HG03432 (cell line): ENCODE measurements around the gene CMPK2.

Experiments
- ATAC-seq: cut with Tn5 transposase; IDR thresholded peaks from one replicate; pipeline ENCODE4 v1.9.1; 2021; ENCODE audit warnings: mild to moderate bottlenecking, moderate library complexity; ENCODE audit not compliant: unreplicated experiment

The CMPK2 gene

DNA sequence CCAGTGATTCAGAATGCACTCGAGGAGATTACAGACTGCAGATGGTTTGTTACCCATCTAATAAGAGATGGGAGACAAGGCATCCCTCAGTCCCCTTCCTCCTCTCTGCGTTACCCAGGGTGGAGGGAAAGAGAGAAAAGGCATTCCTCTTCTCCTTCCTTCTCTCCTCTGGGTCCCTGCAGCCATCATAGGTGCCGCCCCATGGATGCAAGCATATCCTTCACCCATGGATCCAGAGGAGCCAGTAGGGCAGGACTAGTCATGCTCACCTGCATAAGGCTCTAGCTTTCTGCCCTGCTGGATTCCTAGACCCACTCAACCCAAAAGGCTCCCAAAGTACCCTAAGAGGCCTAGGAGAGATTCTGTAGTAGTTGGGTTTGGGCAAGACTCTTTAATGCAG, 20.4 kb downstream of the CMPK2 start:
- ATAC-seq = no peak

DNA sequence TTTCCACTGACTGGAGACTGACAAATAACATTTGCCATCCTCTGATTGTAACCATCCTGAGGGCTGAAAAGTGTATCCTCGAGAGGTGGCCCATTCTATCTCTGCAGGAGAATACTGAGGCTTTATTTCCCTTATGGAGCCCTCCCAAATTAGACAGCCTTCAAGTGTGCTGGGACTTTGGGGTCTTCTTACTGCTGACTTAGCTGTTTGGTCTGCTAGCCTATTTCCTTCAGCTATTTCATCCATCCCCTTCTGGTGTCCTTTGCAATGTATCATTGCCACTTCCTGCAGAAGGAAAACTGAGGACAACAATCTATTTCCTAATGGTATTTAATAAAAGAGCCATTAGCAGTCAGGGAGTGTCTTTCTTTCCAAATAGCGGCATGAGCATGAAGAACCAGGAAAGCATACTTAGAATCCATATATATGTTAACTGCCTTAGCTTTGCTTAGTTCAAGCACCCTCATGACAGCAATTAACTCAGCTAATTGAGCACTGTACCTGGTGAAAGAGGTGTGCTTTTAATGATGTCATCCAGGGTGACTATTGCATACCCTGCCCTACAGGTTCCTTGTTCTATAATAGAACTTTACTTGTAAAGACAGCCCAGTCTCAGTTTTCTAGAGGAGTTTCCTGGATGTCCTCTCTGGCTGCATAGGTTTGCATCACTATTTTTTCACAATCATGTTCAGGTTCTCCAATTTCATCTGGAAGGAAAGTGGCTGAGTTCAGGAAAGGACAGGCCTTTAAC, 24.0 kb downstream of the CMPK2 start:
- ATAC-seq = no peak

DNA sequence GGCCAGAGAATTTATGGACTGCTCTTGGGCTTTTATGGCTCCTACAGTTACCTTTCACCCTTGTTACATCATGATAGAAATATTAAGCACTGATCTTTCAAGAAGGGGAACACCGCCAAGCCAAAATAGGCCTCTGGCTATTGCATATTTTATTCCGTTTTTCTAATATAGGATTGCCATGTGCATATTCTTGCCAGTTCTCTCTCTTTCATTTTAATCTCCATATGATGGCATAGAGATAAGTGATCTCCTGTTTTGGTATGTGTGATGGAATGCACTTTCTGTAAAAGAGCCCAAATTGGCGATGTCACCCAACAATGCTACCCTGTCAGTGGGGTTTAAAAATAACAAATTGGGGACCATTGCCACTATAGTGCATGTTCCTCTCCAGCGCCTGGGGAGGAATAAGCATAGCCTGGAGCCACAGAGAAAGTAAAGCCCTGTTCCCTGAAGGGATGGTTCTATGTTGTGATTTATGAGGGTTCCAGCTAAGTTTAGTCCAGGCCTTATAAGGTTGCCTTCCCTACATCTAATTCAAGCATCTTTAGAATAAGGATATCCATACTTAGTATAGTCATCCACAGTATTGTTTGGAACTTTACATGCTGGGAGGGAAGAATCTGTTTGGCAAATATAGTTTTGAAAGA, 26.9 kb downstream of the CMPK2 start:
- no peak for ATAC-seq

DNA sequence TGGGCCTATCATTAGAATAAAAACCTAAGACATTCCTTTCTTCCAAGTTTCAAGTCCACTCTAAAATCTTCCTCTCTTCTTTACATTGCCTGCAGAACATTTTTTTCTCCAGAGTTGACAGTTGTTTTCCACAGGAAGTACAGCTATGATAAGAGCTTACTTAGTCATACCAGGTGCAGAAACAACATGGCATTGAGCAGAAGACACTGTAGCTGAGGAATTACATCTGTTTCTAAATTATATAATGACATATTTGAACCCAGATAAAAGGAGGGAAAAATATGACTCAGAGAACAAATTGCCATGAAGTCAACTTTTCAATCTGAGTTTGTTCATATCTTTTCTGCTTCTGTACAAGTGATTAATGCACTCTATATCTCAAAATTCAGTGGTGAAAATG, 30.2 kb downstream of the CMPK2 start:
- ATAC-seq = no peak

DNA sequence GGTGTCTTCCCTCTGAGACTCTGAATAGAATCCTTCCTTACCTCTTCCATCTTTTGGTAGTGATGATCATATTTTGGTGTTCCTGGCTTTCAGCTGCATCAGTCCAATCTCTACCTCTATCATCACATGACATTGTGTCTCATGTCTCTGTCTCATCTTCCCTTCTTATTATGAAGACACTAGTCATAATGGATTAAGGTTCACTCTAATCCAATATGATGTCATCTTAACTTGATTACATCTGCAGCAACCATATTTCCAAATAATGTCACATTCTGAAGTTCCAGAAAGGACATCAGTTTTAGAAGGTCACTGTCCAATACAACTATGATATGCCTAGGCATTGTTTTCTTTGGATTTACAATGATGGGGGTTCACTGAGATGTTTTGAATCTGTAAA, 31.5 kb downstream of the CMPK2 start:
- ATAC-seq = no peak

DNA sequence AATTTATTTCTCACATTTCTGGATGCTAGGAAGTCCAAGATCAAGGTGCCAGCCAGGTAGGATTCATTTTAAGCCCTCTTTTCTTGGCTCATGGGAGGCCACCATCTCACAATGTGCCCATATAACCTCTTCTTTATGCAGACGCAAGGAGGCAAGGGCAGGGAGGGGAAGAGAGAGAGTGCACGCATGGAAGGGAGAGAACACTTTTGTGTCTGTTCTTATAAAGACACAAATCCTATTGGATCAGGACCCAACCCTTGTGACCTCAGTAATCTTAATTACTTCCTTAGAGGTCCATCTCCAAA, 32.5 kb downstream of the CMPK2 start:
- ATAC-seq = no peak

DNA sequence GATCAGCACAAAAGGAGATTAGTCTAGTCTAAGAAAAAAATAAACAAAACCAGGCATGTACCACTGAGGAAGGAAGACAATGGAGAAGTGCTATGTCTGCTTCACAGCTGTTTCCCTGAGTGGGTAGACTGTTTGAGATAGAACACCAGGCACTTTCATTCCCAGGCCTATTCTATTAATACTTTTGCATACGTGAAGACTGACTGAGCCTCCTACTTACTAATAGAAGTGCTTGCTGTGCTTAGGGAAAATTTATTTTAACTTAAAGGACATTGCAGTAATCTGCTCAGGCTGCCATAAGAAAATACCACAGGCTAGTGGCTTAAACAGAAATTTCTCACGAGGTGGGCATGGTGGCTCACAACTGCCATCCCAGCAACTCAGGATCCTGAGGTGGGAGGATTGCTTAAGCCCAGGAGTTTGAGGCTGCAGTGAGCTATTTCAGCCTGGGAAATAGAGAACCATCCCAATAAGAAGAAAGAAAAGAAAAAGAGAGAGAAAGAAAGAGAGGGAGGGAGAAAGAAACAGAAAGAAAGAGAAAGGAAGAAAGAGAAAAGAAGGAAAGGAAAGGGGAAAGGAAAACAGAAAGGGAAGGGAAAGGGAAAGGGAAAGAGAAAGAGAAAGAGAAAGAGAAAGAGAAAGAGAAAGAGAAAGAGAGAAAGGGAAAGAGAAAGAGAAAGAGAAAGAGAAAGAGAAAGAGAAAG, 33.0 kb downstream of the CMPK2 start:
- no peak for ATAC-seq

DNA sequence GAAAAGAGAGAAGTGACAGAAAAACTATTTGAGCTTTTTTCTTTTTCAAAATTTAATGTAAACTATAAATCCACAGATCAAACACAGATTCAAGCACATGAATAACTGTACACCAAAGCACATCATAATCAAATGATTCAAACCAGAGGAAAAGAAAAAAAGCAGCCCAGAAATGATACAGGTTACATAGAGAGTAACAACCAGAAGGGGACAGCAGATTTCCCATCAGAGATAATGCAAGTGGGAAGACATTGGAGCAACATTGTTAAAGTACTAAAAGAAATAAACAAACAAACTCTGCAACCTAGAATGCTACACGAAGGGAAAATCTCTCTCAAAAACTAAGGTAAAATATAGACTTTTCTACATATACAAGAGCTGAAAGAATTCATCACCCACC, 34.5 kb downstream of the CMPK2 start:
- no peak for ATAC-seq

DNA sequence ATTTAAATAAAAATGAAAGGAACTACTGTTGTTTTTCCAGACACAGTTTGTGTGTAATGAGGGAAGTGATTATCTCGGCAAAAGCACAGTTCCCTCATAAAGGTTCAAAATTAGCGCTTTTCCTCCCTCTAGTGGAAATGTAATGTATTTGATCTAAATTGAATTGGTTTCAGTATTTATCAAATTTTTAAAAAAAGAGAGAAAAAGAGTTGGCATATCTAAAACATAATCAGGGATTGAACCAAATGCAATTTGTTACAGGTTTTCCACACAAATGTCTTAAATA, 37.5 kb downstream of the CMPK2 start:
- ATAC-seq = no peak

DNA sequence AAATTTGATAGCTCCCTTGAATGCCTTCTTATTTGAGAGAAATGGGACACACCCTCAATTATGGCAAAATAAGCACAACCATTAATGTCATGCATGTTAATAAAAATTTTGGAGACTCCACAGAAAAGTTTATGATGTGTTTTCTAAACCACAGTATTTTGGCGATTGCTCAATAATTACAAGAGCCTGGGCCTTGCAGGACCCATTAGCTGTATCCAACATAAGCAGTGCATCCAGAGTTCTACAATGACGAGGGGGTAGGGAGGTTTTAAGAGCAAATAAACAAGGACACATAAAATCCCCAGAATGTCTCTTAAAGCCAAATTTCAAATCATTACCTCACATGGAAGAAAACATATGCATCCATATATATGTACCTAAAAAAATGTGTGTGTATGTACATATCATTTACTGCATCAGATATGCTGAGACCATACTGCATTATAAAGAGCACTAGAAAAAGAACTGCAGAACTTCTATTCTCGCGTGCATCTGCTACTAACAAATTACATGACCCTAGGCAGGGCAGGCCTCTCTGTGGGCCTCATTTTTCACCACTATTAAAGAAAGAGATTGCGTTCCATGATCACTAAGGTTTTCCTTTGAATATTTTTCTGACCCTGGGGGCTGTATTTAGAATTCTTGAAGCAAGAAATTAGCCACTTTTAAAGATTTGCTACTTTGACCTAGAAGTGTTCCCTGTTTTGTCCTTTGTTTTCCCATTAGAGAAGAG, 38.0 kb downstream of the CMPK2 start:
- no peak for ATAC-seq

DNA sequence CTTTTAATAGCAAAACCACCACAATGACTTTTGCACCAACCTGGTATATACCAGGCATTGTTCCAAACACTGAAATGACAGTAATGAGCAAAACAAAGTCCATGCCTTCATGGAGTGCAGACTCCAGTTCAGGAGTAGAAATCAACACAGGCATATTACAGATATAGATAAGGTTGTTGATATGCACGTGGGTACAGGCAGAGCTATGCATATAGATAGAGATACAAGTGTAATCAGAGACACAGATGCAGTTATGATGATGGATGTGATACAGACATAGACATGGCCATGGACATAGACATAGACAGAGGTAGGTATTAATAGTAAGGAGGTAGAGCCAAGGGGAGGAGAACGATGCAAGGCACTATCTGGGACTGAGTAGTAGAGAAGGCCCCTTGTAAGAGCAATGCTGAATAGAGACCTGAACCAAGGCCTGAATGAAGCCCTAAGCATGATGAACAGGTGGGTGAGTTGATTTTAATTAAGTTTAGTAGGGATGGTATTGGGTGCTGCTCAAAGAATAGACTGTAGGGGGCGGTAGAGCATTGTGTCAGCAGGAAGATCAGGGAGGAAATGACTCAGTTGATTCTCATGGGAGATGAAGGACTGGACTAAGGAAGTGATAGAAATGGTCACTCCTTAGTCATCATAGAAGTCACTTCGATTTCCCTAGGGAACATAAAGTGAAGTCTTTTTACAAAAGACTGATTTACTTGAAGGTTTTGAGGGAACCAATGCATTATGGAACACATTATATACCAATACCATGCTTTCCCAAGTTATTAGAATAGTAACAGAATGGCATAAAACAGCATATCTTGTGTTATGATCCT, 39.4 kb downstream of the CMPK2 start:
- ATAC-seq = peak; percentile 98

DNA sequence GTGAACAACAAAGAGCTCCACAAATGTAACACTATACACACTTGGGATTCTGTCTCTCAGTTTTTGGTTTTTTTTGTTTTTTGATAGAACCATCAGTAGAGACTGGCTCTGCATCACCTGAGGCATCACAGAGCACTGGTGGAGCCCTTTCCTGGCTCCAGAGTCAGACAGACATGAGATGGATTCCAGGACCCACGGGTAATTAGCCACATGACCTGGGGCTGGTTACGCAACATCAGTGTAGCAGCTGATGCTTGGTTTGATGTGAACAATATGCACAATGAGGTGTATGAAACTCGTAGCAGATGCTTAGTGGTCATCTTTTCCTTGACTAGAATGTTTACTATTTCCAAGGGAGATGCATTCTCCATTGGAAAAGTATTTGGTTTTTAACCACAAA, 40.7 kb downstream of the CMPK2 start:
- ATAC-seq = no peak

DNA sequence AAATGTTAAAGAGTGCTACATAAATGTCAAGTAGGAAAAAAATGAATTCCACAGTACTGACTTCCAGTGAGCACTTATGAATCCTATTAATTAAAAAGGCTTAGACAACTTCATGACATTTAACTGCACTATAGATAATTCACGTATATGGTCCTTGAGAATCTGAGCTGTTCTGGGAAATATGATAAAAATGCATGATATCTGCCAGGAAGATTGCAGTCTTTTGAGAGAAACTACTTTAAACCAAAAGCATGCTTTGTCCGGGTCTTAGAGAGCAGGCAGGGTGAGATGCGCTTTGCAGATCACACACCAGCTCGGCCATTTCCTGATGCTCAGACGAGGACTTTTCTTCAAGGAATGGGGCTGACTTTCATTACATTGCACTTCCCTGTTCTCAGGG, 42.6 kb downstream of the CMPK2 start:
- no peak for ATAC-seq

DNA sequence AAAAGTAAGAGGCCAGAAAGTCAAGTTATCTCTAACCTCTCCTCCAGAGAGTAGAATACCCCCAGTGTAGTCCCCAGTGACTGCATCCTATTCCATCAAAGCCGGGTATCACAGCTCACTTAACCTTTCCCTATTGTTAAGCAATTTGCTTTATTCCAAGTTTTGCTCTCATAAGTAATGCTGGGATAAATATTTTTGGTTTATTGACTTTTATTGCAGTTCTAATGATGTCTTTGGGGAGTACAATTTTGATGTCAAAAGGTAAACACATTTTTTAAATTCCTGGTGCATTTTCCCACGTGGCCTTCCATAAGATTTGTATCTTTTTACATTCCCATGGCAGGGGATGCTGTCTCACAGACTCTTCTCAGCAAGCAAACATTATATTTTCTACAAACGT, 43.3 kb downstream of the CMPK2 start:
- no peak for ATAC-seq

DNA sequence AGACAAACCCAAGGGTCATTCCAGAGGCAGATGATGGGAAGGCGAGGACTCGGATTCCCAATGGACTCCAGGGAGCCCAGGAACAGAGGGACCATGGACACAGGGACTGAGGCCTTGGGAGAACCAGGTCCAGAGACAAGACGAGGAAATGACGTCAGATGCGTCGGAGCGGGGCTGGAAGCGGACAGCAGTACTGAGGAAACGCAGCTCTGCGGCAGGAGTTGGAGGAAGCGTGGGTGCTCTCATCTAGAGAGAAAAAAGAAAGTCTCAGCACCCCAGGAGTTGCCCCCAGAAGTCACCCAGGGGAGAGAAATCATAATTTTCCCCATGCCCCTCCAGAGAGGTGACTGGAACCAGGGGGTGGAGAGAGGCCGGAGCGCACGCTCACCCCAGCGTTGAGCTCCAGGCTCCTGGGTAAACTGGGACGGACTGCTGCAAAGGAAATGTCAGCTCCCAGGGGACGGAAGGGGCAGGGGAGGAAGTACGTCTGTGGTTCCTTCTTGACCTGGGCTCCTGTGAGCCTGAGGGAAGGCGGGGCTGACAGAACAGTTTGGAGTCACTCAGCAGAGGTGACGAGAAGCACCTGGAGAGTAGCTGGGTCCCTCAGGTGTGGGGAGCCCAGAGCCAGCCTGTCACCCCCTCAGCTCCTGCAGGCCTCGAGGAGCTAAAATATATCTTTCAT, 44.7 kb downstream of the CMPK2 start:
- ATAC-seq = no peak

DNA sequence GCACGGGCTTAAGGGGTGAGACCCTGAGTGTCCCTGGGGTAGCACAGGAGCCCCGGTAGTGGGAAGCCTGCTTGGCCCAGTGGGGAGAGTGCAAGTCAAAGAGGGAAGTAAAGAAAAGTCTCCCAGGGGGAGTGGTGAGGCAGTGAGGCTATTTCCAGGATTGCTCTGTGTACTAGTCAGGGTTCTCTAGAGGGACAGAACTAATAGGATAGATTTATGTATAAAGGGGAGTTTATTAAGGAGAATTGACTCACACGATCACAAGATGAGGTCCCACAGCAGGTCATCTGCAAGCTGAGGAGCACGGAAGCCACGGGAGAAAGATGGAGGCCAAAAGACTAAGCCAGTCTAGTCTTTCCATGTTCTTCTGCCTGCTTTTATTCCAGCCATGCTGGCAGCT, 45.5 kb downstream of the CMPK2 start:
- ATAC-seq = no peak

DNA sequence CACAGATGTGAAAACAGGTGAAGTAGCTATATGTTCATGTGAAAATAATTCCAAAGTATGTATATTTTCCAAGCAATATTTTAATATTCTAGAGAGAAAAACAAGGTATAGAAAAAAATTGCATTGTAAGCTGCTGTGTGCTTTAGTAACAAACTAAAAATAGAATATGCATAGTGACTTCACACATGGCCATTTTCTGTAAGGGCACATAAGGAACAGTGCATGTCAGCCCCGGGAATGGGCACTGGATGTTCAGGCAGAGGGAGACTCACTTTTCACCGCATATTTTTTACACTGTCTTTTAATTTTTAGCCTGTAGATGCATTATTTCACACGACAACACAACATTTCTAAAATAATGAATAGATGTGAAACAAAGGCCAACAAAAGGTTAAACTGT, 46.0 kb downstream of the CMPK2 start:
- ATAC-seq = no peak

DNA sequence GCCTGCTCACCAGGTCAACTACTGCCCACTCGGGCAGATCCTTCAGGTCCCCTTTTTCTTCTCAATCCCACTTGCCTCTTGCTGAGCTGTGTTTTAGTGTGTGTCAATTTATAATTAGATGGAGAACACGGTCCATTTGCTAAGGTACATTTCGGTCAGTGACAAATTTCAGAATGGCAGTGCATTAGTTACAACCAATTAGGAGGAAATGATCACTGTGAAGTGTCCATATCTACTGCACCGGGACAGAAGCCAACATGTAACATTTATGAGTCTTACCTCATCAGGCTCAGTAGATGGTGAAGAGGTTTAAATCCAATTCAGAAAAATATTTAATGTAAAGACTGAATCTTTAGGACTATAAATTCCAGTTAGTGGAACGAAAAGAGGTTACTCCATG, 47.7 kb downstream of the CMPK2 start:
- no peak for ATAC-seq

DNA sequence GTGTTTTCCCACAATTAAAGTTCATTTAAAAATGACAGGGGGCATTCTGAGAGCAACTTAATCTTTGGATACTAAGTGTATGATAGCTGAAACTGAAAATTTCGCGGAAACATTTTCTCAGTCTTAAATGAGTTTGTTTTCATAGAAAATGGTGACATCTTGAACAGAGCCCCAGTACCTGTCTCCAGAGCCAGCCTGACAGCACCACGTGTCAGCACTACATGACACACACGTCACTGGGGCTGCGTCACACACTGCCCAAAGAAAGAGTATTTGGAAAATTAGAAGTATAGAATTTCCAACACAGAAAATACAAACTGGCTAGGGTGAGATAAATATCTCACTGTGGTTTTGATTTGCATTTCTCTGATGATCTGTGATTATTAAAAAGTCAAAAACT, 50.8 kb downstream of the CMPK2 start:
- no peak for ATAC-seq

DNA sequence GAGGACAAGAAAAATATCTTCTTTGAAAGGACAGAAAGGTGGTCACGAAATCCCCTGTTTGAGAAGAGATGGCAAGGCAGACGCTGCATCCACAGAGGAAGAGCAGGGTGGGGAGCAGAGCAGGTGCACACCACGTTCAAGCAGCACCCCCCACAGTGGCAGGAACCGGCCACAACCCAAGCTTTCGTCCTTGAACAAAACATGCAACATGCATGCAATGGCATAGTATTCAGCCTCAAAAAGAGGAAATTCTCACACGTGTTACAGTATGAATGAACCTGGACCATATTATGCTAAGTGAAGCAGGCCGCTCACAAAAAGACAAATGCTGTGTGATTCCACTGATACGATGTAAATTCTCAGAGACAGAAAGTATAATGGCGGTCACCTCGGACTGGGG, 51.4 kb downstream of the CMPK2 start:
- ATAC-seq = no peak

DNA sequence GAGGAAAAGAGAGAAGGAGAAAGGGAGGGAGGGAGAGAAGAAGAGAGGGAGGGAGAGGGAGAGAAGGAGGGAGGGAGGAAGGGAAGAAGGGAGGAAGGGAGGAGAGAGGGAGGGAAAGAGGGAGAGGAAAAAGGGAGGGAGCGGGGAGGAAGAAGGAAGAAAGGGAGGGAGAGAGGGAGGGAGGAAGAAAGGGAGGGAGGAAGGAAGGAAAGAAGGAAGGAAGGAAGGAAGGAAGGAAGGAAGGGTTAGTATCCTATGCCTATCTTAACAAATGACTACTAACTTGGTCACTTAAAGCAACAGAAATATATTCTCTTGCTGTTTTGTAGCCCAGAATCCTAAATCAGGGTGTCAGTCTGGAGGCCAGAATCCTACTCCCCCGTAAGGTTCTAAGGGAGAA, 52.1 kb downstream of the CMPK2 start:
- ATAC-seq = no peak
